Colonic mucosa (tissue), 4 donors: ENCODE measurements around the gene PPFIBP2. TPM values are rescaled to one million over a fixed set of nuclear protein-coding genes. Genes with fewer than 3 reads are reported as not detected.

ENCODE experiments used
- DNase-seq: peaks from one replicate; pipeline ENCODE4 v3.0.0-alpha.2; 2020
- H3K27ac ChIP-seq: fragments of 200-600 bp; one replicate; pipeline ENCODE4 v1.8.0; 2021
- H3K27me3 ChIP-seq: fragments of 200-600 bp; one replicate; pipeline ENCODE4 v1.8.0; 2021
- H3K36me3 ChIP-seq: fragments of 200-600 bp; one replicate; pipeline ENCODE4 v1.8.0; 2021
- H3K4me1 ChIP-seq: fragments of 200-600 bp; one replicate; pipeline ENCODE4 v1.8.0; 2021; ENCODE audit warnings: mild to moderate bottlenecking
- H3K4me3 ChIP-seq: fragments of 200-600 bp; one replicate; pipeline ENCODE4 v1.8.0; 2021
- H3K9ac ChIP-seq, 2 donors: one replicate each; pipeline ENCODE4 v1.7.0; 2013; ENCODE audit warnings: control low read depth in 2 of 2, low read depth in 2 of 2, low read length in 2 of 2
- H3K9me3 ChIP-seq: fragments of 200-600 bp; one replicate; pipeline ENCODE4 v1.8.0; 2021
- CTCF ChIP-seq: fragments of 200-600 bp; IDR thresholded peaks from one replicate; pipeline ENCODE4 v1.8.0; 2022; ENCODE audit warnings: antibody characterized with exemption, mild to moderate bottlenecking
- intact Hi-C: fragments of 100-400 bp; cut with DNase I; formaldehyde crosslinking; loops from one replicate; pipeline ENCODE4 v1.14.1; 2022
- total RNA-seq, 2 donors: library from RNA; stranded (reverse); fragmentation: NEBNext Ultra II Directional in 1 of 2; extraction: Animal tissue kit (Norgen Biotek cat#: 25700) in 1 of 2; gene quantifications; one replicate each; pipeline ENCODE4 v1.2.1, GENCODE V29; 2021
- donor health status: healthy.
- donor health status: DM: no; HTN: no; CAD: no.
- donor health status: DM: no; HTN: no; CAD: no.

PPFIBP2 gene
- total RNA-seq, 2 donors from 2014 or later: 54.0 to 67.9 TPM

DNA sequence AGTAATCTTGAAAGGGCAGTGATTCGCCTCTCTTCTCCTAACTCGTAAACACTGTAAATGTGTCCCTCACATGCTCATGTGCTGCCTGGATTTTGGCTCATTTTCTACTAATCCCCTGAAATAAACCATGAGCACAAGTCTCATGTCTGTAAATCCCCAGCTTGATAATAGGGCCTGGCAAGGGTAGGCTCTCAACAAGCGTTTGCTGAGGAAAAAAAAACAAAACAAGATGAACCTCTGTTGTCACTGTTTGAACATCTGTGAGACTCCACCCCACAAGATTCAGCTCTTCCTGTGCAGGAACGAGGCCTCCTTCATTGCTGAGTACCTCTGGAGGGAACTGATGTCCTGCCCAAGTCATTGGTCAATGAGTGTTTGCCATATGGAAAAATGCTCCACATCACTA is 164.0 kb downstream of the PPFIBP2 start:
- no peaks in the 10 kb centered on the region for H3K36me3 ChIP-seq
- peaks cover 3% of the 10 kb centered on the region for H3K4me1 ChIP-seq
- TF ChIP-seq CTCF: no peak
- H3K27ac ChIP-seq: no peak overlapping the region
- H3K27me3 ChIP-seq: no peaks in the 10 kb centered on the region
- no peak overlapping the region for H3K4me3 ChIP-seq
- H3K9me3 ChIP-seq: no peaks in the 10 kb centered on the region
- no peak for DNase-seq
- intact Hi-C loops: no loop called here
- H3K9ac ChIP-seq: no peak overlapping the region

DNA sequence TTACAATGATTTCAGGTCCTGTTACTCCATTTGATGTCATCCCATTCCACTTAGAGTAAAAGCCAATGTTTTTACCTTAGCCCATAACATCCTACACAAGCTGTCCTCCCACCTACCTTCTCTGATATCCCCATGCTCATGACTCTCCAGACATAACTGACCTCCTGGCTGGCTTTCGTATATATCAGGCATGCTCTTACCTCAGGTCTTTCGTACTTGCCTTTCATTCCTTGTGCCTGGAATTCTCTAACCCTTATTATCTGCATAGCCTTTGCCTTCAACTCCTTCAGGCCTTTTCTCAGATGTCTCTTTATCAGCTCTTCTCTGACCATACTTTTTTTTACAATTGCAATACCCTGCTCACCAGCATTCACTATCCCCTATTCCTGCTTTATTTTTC is 169.8 kb downstream of the PPFIBP2 start:
- H3K9me3 ChIP-seq: no peaks in the 10 kb centered on the region
- H3K9ac ChIP-seq: no peak overlapping the region
- H3K36me3 ChIP-seq: no peaks in the 10 kb centered on the region
- TF ChIP-seq CTCF: no peak
- no peak for DNase-seq
- H3K27me3 ChIP-seq: no peaks in the 10 kb centered on the region
- H3K27ac ChIP-seq: no peak overlapping the region
- no peak overlapping the region for H3K4me3 ChIP-seq
- H3K4me1 ChIP-seq: no peaks in the 10 kb centered on the region
- intact Hi-C loops: no loop called here

DNA sequence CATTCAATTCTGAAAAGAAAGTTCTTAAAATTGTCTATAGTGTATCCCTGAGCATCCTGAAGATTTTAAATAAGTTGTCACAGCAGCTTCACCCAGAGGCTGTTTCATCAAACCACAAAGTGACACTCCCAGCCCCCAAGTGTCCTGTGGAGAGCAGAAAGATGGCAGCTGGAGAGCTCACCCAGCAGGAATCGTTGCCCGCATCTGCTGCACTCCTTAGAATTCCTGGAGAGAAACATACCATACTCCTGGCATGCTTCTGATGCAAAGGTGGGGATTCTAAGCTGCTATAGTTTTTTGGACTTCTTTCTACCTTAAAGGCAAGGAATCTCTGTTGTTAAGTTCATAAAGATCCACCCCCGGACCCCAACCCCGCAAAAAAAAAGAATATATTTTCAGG is 173.0 kb downstream of the PPFIBP2 start:
- DNase-seq: no peak
- Histone ChIP-seq H3K27me3 (no peaks in the 10 kb centered on the region), H3K9ac (no peak overlapping the region), H3K36me3 (no peaks in the 10 kb centered on the region), H3K4me3 (no peak overlapping the region), H3K4me1 (no peaks in the 10 kb centered on the region), H3K9me3 (no peaks in the 10 kb centered on the region), H3K27ac (no peak overlapping the region)
- intact Hi-C loops: loop anchor here (5.0 kb wide), 1 partner anchor 589 kb away; no protein-coding TSS in a partner anchor
- TF ChIP-seq CTCF: no peak

DNA sequence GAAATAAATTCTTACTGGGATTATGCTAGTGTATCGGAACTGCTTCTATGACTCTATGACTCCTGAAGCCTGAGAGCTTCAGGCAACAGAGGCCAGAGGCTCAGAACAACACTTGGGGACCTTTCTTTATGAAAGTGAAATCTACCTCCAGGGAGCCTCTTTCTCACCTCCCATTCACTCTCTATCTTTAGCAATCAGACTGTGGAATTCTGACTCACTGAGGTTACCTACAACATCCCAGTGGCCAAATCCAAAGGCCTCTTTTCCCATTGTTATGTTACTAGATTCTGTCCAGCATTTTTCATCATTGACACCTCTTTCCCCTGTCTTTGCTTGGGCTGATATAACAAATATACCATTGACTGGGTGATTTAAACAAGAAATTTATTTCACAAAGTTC is 173.6 kb downstream of the PPFIBP2 start:
- Histone ChIP-seq H3K27me3 (no peaks in the 10 kb centered on the region), H3K4me1 (no peaks in the 10 kb centered on the region), H3K9ac (no peak overlapping the region), H3K27ac (no peak overlapping the region), H3K4me3 (no peak overlapping the region), H3K36me3 (no peaks in the 10 kb centered on the region), H3K9me3 (no peaks in the 10 kb centered on the region)
- no peak for DNase-seq
- intact Hi-C loops: loop anchor here (5.0 kb wide), 1 partner anchor 590 kb away; no protein-coding TSS in a partner anchor
- TF ChIP-seq CTCF: no peak

DNA sequence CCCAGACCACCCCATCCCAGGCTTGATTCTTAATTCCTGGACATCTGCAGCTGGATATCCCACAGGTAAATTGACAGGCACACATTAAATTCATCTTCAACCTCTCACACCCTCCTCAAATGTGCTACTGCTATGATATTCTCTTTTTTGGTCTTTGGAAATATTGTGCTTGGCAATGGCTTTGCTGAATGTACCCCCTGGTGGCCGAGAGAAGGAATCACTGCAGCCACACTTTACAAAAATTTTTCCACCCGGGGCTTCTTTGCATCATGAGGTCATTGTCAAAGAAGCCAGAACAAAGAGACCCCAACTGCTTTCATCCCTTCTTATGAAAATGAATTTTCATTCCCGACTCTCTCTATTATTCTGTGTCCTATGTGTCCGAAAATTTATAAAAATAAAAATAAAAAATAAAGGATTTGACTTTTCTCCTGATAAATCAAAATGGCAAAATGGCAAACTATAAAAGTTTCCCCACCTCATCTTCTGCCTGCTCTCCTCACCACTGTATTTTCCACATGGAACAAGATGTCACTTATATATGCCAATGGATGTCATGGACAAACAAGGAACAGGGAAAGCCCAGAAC is 174.5 kb downstream of the PPFIBP2 start:
- no peak for DNase-seq
- intact Hi-C loops: loop anchor here (5.0 kb wide), 1 partner anchor 591 kb away; no protein-coding TSS in a partner anchor

More for the DNA sequence above, 174.5 kb downstream of the PPFIBP2 start:
- no peak overlapping the region for H3K9ac ChIP-seq
- no peaks in the 10 kb centered on the region for H3K4me1 ChIP-seq
- H3K27me3 ChIP-seq: no peaks in the 10 kb centered on the region
- no peaks in the 10 kb centered on the region for H3K36me3 ChIP-seq
- no peak overlapping the region for H3K27ac ChIP-seq
- H3K4me3 ChIP-seq: no peak overlapping the region
- no peaks in the 10 kb centered on the region for H3K9me3 ChIP-seq
- peak; percentile 75 for TF ChIP-seq CTCF
